ENCODE measurements around the gene DOCK4. TPM values are rescaled to one million over a fixed set of nuclear protein-coding genes. Genes with fewer than 3 reads are reported as not detected.

DOCK4 gene
- total RNA-seq, 4 donors from 2014 or later, result 8.2 to 9.0 (median 8.6) TPM

DNA sequence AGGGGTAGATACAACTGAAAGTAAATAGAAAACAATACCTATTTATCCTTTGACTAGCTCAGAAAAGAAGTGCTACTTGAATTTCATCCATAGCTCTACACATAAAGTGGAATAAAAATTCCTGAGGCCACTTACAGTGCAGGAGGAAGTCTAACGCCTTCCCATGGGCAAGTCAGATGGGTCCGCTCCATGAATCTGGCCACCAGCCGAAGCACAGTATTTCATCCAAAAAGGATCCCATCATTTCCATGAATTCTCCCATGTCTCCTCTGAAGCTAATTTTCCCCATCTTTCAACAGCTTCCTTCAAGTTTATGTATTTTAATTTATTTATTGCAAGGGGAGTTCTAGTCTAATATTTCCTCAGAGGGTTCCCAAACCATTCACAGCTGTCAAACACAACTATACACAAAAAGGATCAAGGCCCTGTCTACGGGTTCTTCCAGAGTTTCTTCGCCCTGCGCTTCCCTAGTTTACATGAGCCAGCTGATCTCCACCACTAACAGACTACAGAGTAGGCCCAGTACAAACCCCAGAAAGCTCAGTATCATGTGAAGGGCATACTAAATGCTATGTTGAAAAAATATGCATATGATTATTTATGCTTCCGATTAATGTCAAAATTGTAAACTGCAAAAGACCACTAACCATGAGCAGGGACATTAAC is 184.7 kb downstream of the DOCK4 start:
- TF ChIP-seq, protein P1, sequence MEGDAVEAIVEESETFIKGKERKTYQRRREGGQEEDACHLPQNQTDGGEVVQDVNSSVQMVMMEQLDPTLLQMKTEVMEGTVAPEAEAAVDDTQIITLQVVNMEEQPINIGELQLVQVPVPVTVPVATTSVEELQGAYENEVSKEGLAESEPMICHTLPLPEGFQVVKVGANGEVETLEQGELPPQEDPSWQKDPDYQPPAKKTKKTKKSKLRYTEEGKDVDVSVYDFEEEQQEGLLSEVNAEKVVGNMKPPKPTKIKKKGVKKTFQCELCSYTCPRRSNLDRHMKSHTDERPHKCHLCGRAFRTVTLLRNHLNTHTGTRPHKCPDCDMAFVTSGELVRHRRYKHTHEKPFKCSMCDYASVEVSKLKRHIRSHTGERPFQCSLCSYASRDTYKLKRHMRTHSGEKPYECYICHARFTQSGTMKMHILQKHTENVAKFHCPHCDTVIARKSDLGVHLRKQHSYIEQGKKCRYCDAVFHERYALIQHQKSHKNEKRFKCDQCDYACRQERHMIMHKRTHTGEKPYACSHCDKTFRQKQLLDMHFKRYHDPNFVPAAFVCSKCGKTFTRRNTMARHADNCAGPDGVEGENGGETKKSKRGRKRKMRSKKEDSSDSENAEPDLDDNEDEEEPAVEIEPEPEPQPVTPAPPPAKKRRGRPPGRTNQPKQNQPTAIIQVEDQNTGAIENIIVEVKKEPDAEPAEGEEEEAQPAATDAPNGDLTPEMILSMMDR (IDR thresholded peaks at IDR 0.05), result no peak
- no peak for TF ChIP-seq POLR2A (IDR thresholded peaks at IDR 0.05)
- 72 to 75% methylated on average over 7 of the region's 7 CpGs for WGBS, 2 donors
- intact Hi-C loops (cut with DNase I; ENCODE audit: low total_unique reads), result no loop called here
- H3K4me3 ChIP-seq (ENCODE audit: low read depth, poor library complexity, severe bottlenecking), result no peak overlapping the region
- DNase-seq (ENCODE audit: low spot score in 2 of 2), result no peak

DNA sequence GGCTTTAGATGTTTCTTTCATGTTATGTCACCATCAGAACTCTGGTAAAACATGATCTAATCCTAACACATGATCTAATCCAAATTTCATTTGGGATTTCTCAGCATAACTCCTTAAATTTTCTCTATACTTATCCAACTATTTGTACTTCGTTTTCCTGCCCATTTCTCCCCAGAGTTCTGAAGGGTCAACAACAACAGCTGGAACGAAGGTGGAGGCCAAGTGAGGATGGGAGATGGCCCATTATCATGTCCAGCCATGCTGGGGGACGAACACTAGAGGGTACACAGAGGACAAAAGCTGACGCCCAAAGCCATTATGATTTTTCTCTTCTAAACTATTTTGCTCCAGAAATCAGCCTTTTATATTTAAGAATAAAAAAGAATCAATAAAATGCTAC is 185.4 kb downstream of the DOCK4 start:
- no peak for DNase-seq (ENCODE audit: low spot score in 2 of 2)

DNA sequence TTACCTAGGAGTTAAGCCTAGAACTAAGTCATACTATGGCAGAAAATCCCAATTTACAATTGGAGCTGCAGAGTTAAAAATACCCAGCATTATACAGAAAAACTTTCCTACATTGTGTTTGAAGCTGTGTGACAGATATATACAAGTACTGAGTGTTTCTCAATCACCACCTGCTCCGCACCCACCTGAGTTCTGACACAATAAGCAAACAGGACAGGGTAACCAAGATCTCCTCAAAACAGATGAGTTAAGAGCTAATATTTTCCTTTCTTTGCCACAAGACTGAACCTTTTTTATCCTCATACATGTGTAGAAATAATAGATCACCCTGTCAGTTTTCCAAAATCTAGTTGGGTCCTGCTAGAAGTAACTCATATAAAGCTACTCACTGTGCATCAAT is 186.3 kb downstream of the DOCK4 start:
- no peak for DNase-seq (ENCODE audit: low spot score in 2 of 2)
- WGBS, 2 donors, result 81 to 89% methylated on average over 1 of the region's 1 CpG

More for the DNA sequence above, 185.4 kb downstream of the DOCK4 start:
- intact Hi-C loops (cut with DNase I; ENCODE audit: low total_unique reads), result no loop called here
- H3K4me3 ChIP-seq (ENCODE audit: low read depth, poor library complexity, severe bottlenecking), result no peak overlapping the region
- WGBS, 2 donors, result 58 to 66% methylated on average over 4 of the region's 4 CpGs
- TF ChIP-seq, protein P1 (IDR thresholded peaks at IDR 0.05), result no peak
- no peak for TF ChIP-seq POLR2A (IDR thresholded peaks at IDR 0.05)

DNA sequence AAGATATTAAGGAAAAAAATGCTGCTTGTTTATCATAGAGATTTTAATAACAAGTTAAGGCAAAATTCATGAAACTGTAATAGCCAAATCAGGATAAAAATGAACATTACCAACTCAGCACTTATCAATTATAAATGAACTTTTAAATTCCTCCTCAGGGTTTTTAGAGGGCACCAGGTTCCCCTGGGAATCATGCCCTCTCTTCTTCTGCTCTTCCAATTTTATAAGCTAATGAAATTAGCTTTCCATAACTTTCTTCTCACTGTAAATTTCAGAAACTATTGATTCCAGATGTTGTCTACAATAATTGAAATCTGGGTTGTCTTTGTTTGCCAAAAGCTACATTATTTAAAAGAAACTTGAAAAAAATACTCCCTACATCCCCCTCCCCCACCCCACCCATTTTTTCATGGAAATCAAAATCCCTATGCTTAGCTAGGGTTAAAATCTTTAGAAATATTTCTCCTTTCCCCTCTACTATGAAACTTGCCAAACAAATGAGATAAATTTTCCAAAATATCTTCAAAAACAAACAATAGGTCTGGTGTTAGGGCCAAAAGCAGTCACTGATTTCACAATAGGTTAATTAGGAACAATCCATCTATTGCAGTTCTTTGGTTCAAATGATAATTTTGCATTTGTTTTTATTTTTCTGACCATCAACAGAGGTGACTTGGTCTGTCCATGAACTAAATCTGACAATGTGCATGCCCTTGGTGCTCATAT is 187.7 kb downstream of the DOCK4 start:
- intact Hi-C loops (cut with DNase I; ENCODE audit: low total_unique reads), result no loop called here
- H3K4me3 ChIP-seq (ENCODE audit: low read depth, poor library complexity, severe bottlenecking), result no peak overlapping the region
- no peak for DNase-seq (ENCODE audit: low spot score in 2 of 2)
- TF ChIP-seq, protein P1 (IDR thresholded peaks at IDR 0.05), result no peak
- TF ChIP-seq POLR2A (IDR thresholded peaks at IDR 0.05), result no peak

More for the DNA sequence above, 186.3 kb downstream of the DOCK4 start:
- H3K4me3 ChIP-seq (ENCODE audit: low read depth, poor library complexity, severe bottlenecking), result no peak overlapping the region
- TF ChIP-seq, protein P1 (IDR thresholded peaks at IDR 0.05), result no peak
- TF ChIP-seq POLR2A (IDR thresholded peaks at IDR 0.05), result no peak
- intact Hi-C loops (cut with DNase I; ENCODE audit: low total_unique reads), result no loop called here

- TF ChIP-seq, protein P1 (IDR thresholded peaks at IDR 0.05), result no peak
- TF ChIP-seq POLR2A (IDR thresholded peaks at IDR 0.05), result no peak
- H3K4me3 ChIP-seq (ENCODE audit: low read depth, poor library complexity, severe bottlenecking), result no peak overlapping the region
- DNase-seq (ENCODE audit: low spot score in 2 of 2), result no peak
- intact Hi-C loops (cut with DNase I; ENCODE audit: low total_unique reads), result no loop called here
- 88 to 92% methylated on average over 3 of the region's 3 CpGs for WGBS, 2 donors
Measured at GRCh38 chr7:112015146-112015545, 191.1 kb downstream of the DOCK4 start.
